BE2C (cell line): ENCODE measurements around the gene NRBF2.
A peak's percentile ranks its signal among the peaks of the same experiment; 100 is the strongest.

ENCODE experiments used
- DNase-seq: peaks from one replicate; pipeline ENCODE4 v3.0.0-alpha.2; 2020
- H3K27me3 ChIP-seq: fragments of 250-450 bp; sonication (Bioruptor Pico); 2 replicates; pipeline ENCODE4 v1.5.1; 2020; ENCODE audit warnings: mild to moderate bottlenecking
- H3K36me3 ChIP-seq: fragments of 250-450 bp; sonication (Bioruptor Pico); 2 replicates; pipeline ENCODE4 v1.5.1; 2020; ENCODE audit warnings: mild to moderate bottlenecking
- H3K4me1 ChIP-seq: fragments of 250-450 bp; sonication (Bioruptor Pico); 2 replicates; pipeline ENCODE4 v1.5.1; 2020
- H3K4me3 ChIP-seq: 2 replicates; pipeline ENCODE4 v1.5.1; 2011; ENCODE audit warnings: low read depth, low read length
- H3K9me3 ChIP-seq: fragments of 250-450 bp; sonication (Bioruptor Pico); 2 replicates; pipeline ENCODE4 v1.5.1; 2020
- TF ChIP-seq, protein P1 (sequence below): IDR thresholded peaks from 2 replicates; pipeline ENCODE4 v1.5.1; 2012; ENCODE audit warnings: mild to moderate bottlenecking, low read depth, low read length

Gene NRBF2

DNA sequence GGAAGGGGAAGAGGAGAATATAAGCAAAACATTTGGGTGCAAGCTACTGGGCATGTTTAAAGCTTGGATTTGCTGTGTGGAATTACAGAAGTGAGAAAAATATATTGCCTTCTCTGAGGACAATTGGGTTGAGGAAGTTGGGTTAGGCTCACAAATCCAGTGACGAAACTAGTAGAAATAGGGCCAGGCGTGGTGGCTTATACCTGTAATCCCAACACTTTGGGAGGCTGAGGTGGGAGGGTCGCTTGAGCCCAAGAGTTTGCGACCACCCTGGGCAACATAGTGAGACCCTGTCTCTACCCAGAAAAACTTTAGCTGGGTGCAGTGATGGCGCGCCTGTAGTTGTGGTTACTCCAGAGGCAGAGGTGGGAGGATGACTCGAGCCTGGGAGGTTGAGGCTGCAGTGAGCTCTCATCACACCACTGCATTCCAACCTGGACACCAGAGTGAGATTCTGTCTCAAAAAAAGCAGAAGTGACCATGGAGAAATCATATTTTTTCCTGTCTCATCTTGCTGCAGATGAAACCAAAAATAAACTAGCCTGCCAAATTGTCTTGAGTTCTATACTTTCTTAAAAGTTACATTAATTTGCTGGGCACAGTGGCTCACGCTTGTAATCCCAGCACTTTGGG lies 22.4 kb downstream of the NRBF2 start:
- TF ChIP-seq, protein P1, sequence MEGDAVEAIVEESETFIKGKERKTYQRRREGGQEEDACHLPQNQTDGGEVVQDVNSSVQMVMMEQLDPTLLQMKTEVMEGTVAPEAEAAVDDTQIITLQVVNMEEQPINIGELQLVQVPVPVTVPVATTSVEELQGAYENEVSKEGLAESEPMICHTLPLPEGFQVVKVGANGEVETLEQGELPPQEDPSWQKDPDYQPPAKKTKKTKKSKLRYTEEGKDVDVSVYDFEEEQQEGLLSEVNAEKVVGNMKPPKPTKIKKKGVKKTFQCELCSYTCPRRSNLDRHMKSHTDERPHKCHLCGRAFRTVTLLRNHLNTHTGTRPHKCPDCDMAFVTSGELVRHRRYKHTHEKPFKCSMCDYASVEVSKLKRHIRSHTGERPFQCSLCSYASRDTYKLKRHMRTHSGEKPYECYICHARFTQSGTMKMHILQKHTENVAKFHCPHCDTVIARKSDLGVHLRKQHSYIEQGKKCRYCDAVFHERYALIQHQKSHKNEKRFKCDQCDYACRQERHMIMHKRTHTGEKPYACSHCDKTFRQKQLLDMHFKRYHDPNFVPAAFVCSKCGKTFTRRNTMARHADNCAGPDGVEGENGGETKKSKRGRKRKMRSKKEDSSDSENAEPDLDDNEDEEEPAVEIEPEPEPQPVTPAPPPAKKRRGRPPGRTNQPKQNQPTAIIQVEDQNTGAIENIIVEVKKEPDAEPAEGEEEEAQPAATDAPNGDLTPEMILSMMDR: no peak
- H3K9me3 ChIP-seq: no peaks in the 10 kb centered on the region
- no peaks in the 10 kb centered on the region for H3K4me1 ChIP-seq
- no peak overlapping the region for H3K4me3 ChIP-seq
- H3K27me3 ChIP-seq: no peaks in the 10 kb centered on the region
- no peak for DNase-seq
- H3K36me3 ChIP-seq: peaks cover 6% of the 10 kb centered on the region; the same call in 1 of the 2 replicates

DNA sequence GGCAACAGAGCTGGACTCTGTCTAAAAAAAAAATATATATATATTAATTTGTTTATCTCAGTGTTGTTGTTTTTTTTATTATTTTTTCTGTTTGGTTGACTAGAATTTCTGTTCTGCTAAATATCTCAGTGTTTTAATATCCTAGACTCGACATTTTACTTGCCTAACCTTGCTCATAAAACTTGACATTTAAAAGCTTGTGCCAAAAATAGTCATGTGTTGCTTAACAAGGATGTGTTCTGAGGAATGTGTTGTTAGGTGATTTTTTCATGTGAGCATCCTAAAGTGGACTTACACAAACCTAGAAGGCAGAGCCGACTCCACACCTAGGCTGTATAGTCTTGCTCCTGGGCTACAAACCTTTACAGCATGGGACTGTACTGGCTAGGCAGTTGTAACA lies 23.1 kb downstream of the NRBF2 start:
- H3K27me3 ChIP-seq: no peaks in the 10 kb centered on the region
- H3K36me3 ChIP-seq: peaks cover 6% of the 10 kb centered on the region; the same call in 1 of the 2 replicates
- H3K9me3 ChIP-seq: no peaks in the 10 kb centered on the region
- TF ChIP-seq, protein P1: no peak
- H3K4me1 ChIP-seq: no peaks in the 10 kb centered on the region
- DNase-seq: no peak
- H3K4me3 ChIP-seq: no peak overlapping the region

DNA sequence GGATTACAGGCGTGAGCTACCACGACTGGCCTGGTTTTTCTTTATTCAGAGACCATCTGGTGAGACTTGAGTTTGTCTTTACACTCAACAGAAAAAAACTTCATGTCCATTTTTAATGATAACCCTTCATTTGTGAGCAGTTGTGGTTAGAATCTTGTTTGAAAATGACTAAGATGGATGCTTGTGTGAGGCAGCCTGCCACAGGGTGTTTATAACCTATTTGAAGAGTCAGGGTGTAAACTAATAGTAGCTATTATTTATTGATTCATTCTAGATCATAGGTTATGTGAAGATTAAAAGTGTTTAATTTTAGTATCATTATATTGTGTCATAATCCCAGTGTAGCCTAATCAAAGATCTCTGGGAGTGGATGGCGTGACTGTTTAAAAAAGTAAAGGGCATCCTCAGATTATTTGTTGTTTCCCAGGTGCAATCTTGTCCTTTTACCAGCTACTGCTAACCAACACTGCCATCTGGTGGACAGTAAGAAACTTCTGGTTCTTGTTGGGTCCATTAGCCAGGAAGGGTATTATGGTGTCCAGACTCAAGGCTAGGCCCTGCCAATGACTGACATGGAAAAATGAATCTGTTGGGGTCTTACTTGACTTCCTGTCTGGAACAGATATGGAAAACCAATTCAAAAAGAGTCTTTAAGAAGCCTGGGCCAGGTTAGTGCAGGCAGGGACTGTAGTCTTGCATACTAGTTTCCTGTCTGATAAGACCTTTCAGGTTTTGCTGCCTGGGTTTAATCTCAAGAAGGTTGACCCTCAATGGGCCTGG lies 24.9 kb downstream of the NRBF2 start:
- TF ChIP-seq, protein P1: peak; percentile 83
- peak; percentile 56 for DNase-seq
- Histone ChIP-seq H3K4me3 (no peak overlapping the region), H3K27me3 (no peaks in the 10 kb centered on the region), H3K36me3 (peaks cover 6% of the 10 kb centered on the region; the same call in 1 of the 2 replicates), H3K9me3 (no peaks in the 10 kb centered on the region), H3K4me1 (no peaks in the 10 kb centered on the region)

DNA sequence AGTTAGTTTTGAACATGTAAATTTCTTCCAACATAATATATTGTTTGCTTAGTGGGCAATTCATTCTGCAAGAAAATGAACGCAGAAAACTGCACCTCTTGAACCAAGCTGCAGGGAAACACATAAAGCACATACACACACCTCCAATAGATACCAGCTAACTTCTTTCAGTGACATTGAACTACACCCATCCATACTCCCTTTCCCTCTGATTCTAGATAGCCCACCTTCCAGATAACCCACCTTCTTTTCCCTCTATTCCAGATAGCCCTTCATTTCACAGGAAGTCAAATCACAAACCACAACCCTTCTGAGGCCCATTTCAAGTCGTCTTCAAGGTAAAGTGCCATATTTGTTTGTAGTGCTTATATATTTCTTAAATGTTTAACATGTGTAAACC lies 28.5 kb downstream of the NRBF2 start:
- TF ChIP-seq, protein P1: no peak
- Histone ChIP-seq H3K9me3 (no peaks in the 10 kb centered on the region), H3K36me3 (peaks cover 5% of the 10 kb centered on the region; the same call in 1 of the 2 replicates), H3K4me1 (no peaks in the 10 kb centered on the region; the same call in 1 of the 2 replicates), H3K27me3 (no peaks in the 10 kb centered on the region), H3K4me3 (no peak overlapping the region)
- DNase-seq: no peak

DNA sequence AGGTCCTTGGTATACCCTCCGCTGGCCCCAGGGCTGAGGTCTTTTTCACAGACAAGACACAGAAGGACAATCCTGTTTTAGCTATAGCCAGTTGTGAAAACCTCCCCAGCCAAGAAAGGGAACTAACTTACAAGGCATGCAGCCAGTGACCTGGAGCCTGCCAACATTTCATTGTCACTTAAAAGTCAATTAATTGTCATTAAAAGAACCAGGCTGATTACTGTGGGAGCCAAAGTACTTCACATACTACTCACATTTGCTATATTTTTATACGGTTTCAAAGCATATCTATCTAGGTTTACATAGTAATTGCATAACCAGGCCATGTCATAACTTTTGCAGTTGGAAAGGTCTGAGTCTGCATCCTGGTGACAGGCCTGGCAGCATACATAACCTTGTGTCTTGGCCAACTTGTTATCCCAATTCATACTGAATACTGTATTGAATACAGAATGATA lies 31.1 kb downstream of the NRBF2 start:
- no peak for DNase-seq
- Histone ChIP-seq H3K4me3 (no peak overlapping the region), H3K36me3 (peaks cover 11% of the 10 kb centered on the region), H3K27me3 (no peaks in the 10 kb centered on the region), H3K4me1 (no peaks in the 10 kb centered on the region; the same call in none of the 2 replicates), H3K9me3 (no peaks in the 10 kb centered on the region)
- TF ChIP-seq, protein P1: no peak

DNA sequence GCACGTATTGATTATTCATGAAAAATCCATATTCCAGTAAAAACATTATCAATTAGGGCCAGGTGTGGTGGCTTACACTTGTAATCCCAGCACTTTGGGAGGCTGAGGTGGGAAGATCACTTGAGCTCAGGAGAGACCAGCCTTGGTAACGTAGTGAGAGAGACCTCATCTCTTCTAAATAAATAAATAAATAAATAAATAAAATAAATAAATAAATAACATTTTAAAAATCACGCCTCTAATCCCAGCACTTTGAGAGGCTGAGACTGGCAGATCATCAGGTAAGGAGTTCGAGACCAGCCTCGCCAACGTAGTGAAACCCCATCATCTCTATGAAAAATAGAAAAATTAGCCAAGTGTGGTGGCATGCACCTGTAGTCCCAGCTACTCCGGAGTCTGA lies 32.1 kb downstream of the NRBF2 start:
- H3K4me3 ChIP-seq: no peak overlapping the region
- no peaks in the 10 kb centered on the region; the same call in none of the 2 replicates for H3K4me1 ChIP-seq
- H3K27me3 ChIP-seq: no peaks in the 10 kb centered on the region
- H3K9me3 ChIP-seq: no peaks in the 10 kb centered on the region
- DNase-seq: no peak
- TF ChIP-seq, protein P1: no peak
- H3K36me3 ChIP-seq: peaks cover 17% of the 10 kb centered on the region
